ENCODE measurements around the gene PITPNM3. TPM values are rescaled to one million over a fixed set of nuclear protein-coding genes. Genes with fewer than 3 reads are reported as not detected.

Gene PITPNM3
- total RNA-seq, 1 experiment from 2014 or later, result 4.2 TPM

- no peak overlapping the region for H3K4me3 ChIP-seq (replicated peaks in 1 of 2; ENCODE audit: low read depth in 1 of 2, low read length in 2 of 2)
- no peak for DNase-seq (ENCODE audit: low read depth, low spot score)
These were observed 11.3 kb upstream of the PITPNM3 start for GRCh38 chr17:6567528-6568183.

More at GRCh38 chr17:6567528-6568183, 11.3 kb upstream of the PITPNM3 start:
- Histone ChIP-seq H3K9me3 (ENCODE audit: control insufficient read depth in 1 of 2, insufficient read depth in 1 of 2, low read depth in 1 of 2, low read length in 2 of 2) (no peaks in the 10 kb centered on the region), H3K4me2 (ENCODE audit: low read length) (no peak overlapping the region), H3K9ac (ENCODE audit: low read length) (no peak overlapping the region), H4K20me1 (ENCODE audit: insufficient read depth) (no peaks in the 10 kb centered on the region), H3K9me2 (ENCODE audit: insufficient read depth) (no peaks in the 10 kb centered on the region), H3K36me3 (ENCODE audit: control insufficient read depth in 1 of 2, insufficient read depth in 2 of 2, low read length in 2 of 2) (no peaks in the 10 kb centered on the region), H3K79me2 (ENCODE audit: insufficient read depth, low read length) (no peaks in the 10 kb centered on the region), H3K27me3 (ENCODE audit: insufficient read depth, low read length) (no peaks in the 10 kb centered on the region), H3K27ac (ENCODE audit: low read depth, low read length) (no peak overlapping the region), H3K4me1 (ENCODE audit: control insufficient read depth in 1 of 2, insufficient read depth in 2 of 2, low read length in 2 of 2) (no peaks in the 10 kb centered on the region), H2AFZ (ENCODE audit: low read depth, low read length, poor library complexity, severe bottlenecking) (no peak overlapping the region)
- BruUV-seq (replicated peaks), result no TSS peak
- TF ChIP-seq CEBPB (IDR thresholded peaks at IDR 0.05; ENCODE audit: low read depth), result no peak
- TF ChIP-seq, protein P1, sequence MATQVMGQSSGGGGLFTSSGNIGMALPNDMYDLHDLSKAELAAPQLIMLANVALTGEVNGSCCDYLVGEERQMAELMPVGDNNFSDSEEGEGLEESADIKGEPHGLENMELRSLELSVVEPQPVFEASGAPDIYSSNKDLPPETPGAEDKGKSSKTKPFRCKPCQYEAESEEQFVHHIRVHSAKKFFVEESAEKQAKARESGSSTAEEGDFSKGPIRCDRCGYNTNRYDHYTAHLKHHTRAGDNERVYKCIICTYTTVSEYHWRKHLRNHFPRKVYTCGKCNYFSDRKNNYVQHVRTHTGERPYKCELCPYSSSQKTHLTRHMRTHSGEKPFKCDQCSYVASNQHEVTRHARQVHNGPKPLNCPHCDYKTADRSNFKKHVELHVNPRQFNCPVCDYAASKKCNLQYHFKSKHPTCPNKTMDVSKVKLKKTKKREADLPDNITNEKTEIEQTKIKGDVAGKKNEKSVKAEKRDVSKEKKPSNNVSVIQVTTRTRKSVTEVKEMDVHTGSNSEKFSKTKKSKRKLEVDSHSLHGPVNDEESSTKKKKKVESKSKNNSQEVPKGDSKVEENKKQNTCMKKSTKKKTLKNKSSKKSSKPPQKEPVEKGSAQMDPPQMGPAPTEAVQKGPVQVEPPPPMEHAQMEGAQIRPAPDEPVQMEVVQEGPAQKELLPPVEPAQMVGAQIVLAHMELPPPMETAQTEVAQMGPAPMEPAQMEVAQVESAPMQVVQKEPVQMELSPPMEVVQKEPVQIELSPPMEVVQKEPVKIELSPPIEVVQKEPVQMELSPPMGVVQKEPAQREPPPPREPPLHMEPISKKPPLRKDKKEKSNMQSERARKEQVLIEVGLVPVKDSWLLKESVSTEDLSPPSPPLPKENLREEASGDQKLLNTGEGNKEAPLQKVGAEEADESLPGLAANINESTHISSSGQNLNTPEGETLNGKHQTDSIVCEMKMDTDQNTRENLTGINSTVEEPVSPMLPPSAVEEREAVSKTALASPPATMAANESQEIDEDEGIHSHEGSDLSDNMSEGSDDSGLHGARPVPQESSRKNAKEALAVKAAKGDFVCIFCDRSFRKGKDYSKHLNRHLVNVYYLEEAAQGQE (IDR thresholded peaks at IDR 0.05; ENCODE audit: low read depth), result no peak
- TF ChIP-seq SIN3A (IDR thresholded peaks at IDR 0.05; ENCODE audit: low read depth), result no peak
- TF ChIP-seq CBX3 (IDR thresholded peaks at IDR 0.05; ENCODE audit: low read depth), result no peak
- TF ChIP-seq RAD21 (IDR thresholded peaks at IDR 0.05; ENCODE audit: low read depth), result no peak
- no peak for TF ChIP-seq EGR1 (IDR thresholded peaks at IDR 0.05; ENCODE audit: low read depth)
- TF ChIP-seq MAX (IDR thresholded peaks at IDR 0.05), result no peak
- no peak for TF ChIP-seq POLR2AphosphoS5 (IDR thresholded peaks at IDR 0.05; ENCODE audit: low read depth, low read length)
- no peak for TF ChIP-seq JUND (IDR thresholded peaks at IDR 0.05)
- TF ChIP-seq SRF (IDR thresholded peaks at IDR 0.05; ENCODE audit: low read depth), result no peak
- TF ChIP-seq, protein P2, sequence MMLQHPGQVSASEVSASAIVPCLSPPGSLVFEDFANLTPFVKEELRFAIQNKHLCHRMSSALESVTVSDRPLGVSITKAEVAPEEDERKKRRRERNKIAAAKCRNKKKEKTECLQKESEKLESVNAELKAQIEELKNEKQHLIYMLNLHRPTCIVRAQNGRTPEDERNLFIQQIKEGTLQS (IDR thresholded peaks at IDR 0.05), result no peak
- no peak for TF ChIP-seq EZH2phosphoT487 (IDR thresholded peaks at IDR 0.05; ENCODE audit: borderline replicate concordance)
- no peak for TF ChIP-seq ZFX (IDR thresholded peaks at IDR 0.05)
- TF ChIP-seq SP1 (IDR thresholded peaks at IDR 0.05; ENCODE audit: low read depth), result no peak
- no peak for TF ChIP-seq FOSL1 (IDR thresholded peaks at IDR 0.05; ENCODE audit: low read depth)
- ChIA-PET CTCF (no interaction called here), POLR2A (no interaction called here), RAD21 (ENCODE audit: low non-redundant PET in 1 of 2, low total read pairs in 2 of 2, uncharacterized antibody in 2 of 2, unreplicated experiment in 2 of 2) (interaction anchor here in 1 of 2 experiments (0.6 kb wide), 1 partner anchor 83 kb away, joined by 4 read pairs; no protein-coding TSS in a partner anchor)
- no peak for ATAC-seq
- intact Hi-C loops (cut with micrococcal nuclease), result no loop called here

Data from HCT116 (cell line).